ENCODE results near the gene OR2Y1. TPM values are rescaled to one million over a fixed set of nuclear protein-coding genes. Genes with fewer than 3 reads are reported as not detected.

Gene OR2Y1
- total and polyA plus RNA-seq, 2 experiments from 2014 or later: not detected

GRCh38 chr5:180776376-180776775 is 36.5 kb upstream of the OR2Y1 start:
- Histone ChIP-seq H3F3A (replicated peaks; ENCODE audit: low read depth) (no peaks in the 10 kb centered on the region), H3K9me2 (ENCODE audit: insufficient read depth) (no peaks in the 10 kb centered on the region; the same call in 1 of the 2 replicates), H3K36me3 (ENCODE audit: insufficient read depth) (no peaks in the 10 kb centered on the region), H3K4me3 (no peak overlapping the region), H3K27me3 (ENCODE audit: insufficient read depth) (no peaks in the 10 kb centered on the region), H3K79me2 (replicated peaks; ENCODE audit: insufficient read depth) (no peaks in the 10 kb centered on the region), H2AFZ (no peak overlapping the region), H3K4me2 (no peak overlapping the region), H3K4me1 (ENCODE audit: insufficient read depth) (no peaks in the 10 kb centered on the region), H4K20me1 (replicated peaks; ENCODE audit: insufficient read depth) (no peaks in the 10 kb centered on the region), H3K27ac (ENCODE audit: low read depth) (no peak overlapping the region)
- TF ChIP-seq CREB1 (CRISPR knock-in tag; IDR thresholded peaks at IDR 0.05; ENCODE audit: low read depth): no peak
- no peak for TF ChIP-seq ETS1 (IDR thresholded peaks at IDR 0.05)
- no peak for TF ChIP-seq STAT1 (IDR thresholded peaks at IDR 0.05; ENCODE audit: unreplicated experiment)
- no peak for TF ChIP-seq EZH2 (IDR thresholded peaks at IDR 0.05; ENCODE audit: low read depth, unreplicated experiment)
- no peak for TF ChIP-seq ZNF114 (CRISPR knock-in tag; IDR thresholded peaks at IDR 0.05)
- TF ChIP-seq CTCF (conservative IDR thresholded peaks at IDR 0.05; ENCODE audit: low read depth in 2 of 2): no peak
- TF ChIP-seq JUNB (IDR thresholded peaks at IDR 0.05; ENCODE audit: unreplicated experiment): no peak
- TF ChIP-seq ZNF462 (CRISPR knock-in tag; IDR thresholded peaks at IDR 0.05): no peak
- TF ChIP-seq NANOG (IDR thresholded peaks at IDR 0.05; ENCODE audit: borderline replicate concordance): no peak
- TF ChIP-seq ZNF331 (CRISPR knock-in tag; IDR thresholded peaks at IDR 0.05; ENCODE audit: low read depth): no peak
- peaks cover 5% of the 10 kb centered on the region for H3K27me3 Mint-ChIP-seq (ENCODE audit: insufficient read depth, low read depth, poor library complexity)
- H3K27ac Mint-ChIP-seq: no peak overlapping the region
- DNase-seq (ENCODE audit: low spot score) (no peak), ATAC-seq (no peak)
- peaks cover 19% of the 10 kb centered on the region for H3K36me3 Mint-ChIP-seq (ENCODE audit: low read depth)
- H3K9me3 Mint-ChIP-seq: peaks cover 31% of the 10 kb centered on the region
- H3K4me3 Mint-ChIP-seq: no peak overlapping the region
- no peaks in the 10 kb centered on the region for H3K4me1 Mint-ChIP-seq
